ENCODE measurements around the gene GNAL.
"Not testable (repeated sequence)": the region's sequence is repeated elsewhere in the genome, so short reads cannot be mapped to it uniquely, and the experiment has no call there.

Gene GNAL

GRCh38 chr18:11874676-11875075, 185.6 kb downstream of the GNAL start:
- no peak for DNase-seq (ENCODE audit: low spot score)

- no peak for DNase-seq (ENCODE audit: low spot score)
Measured at GRCh38 chr18:11877497-11878135, 188.6 kb downstream of the GNAL start.

GRCh38 chr18:11880586-11881304, 191.7 kb downstream of the GNAL start:
- DNase-seq (ENCODE audit: low spot score), result no peak

- no peak for DNase-seq (ENCODE audit: low spot score)
Measured at GRCh38 chr18:11882636-11883035, 193.6 kb downstream of the GNAL start.

GRCh38 chr18:11883153-11883552, 194.1 kb downstream of the GNAL start:
- DNase-seq (ENCODE audit: low spot score), result no peak

GRCh38 chr18:11884396-11885030, 195.4 kb downstream of the GNAL start:
- DNase-seq (ENCODE audit: low spot score), result no peak

GRCh38 chr18:11885278-11885947, 196.3 kb downstream of the GNAL start:
- peak; percentile 26 for DNase-seq (ENCODE audit: low spot score)

- DNase-seq (ENCODE audit: low spot score), result no peak
Measured at GRCh38 chr18:11886577-11887110, 197.6 kb downstream of the GNAL start.

- DNase-seq (ENCODE audit: low spot score), result peak; percentile 76
Measured at GRCh38 chr18:11887328-11888128, 198.5 kb downstream of the GNAL start.

- no peak for DNase-seq (ENCODE audit: low spot score)
Measured at GRCh38 chr18:11888726-11889125, 199.7 kb downstream of the GNAL start.

- DNase-seq (ENCODE audit: low spot score), result no peak
Measured at GRCh38 chr18:11889284-11889683, 200.2 kb downstream of the GNAL start.

GRCh38 chr18:11891737-11892136, 202.7 kb downstream of the GNAL start:
- no peak for DNase-seq (ENCODE audit: low spot score)

GRCh38 chr18:11892438-11892837, 203.4 kb downstream of the GNAL start:
- not testable (repeated sequence) for DNase-seq (ENCODE audit: low spot score)

GRCh38 chr18:11897781-11898180, 208.7 kb downstream of the GNAL start:
- DNase-seq (ENCODE audit: low spot score), result no peak

- no peak for DNase-seq (ENCODE audit: low spot score)
Measured at GRCh38 chr18:11899063-11899462, 210.0 kb downstream of the GNAL start.

- no peak for DNase-seq (ENCODE audit: low spot score)
Measured at GRCh38 chr18:11901826-11902438, 212.9 kb downstream of the GNAL start.

- DNase-seq (ENCODE audit: low spot score), result no peak
Measured at GRCh38 chr18:11902522-11903292, 213.6 kb downstream of the GNAL start.

GRCh38 chr18:11905613-11906012, 216.5 kb downstream of the GNAL start:
- no peak for DNase-seq (ENCODE audit: low spot score)

GRCh38 chr18:11906176-11906575, 217.1 kb downstream of the GNAL start:
- DNase-seq (ENCODE audit: low spot score), result no peak
